H9 (cell line): Measurements from ENCODE around the gene CD209. TPM values are rescaled to one million over a fixed set of nuclear protein-coding genes. Genes with fewer than 3 reads are reported as not detected.

ENCODE experiments used
- DNase-seq: peaks from one replicate; pipeline ENCODE4 v3.0.0-alpha.2; 2017
- H2AFZ ChIP-seq: one replicate; pipeline ENCODE4 v1.6.1; 2013; ENCODE audit warnings: mild to moderate bottlenecking, low read length, control low read depth, moderate library complexity
- H2AK5ac ChIP-seq: 2 replicates; pipeline ENCODE4 v1.6.1; 2013; ENCODE audit warnings: low read length, control low read depth, mixed read lengths; ENCODE audit not compliant: insufficient read length
- H2BK120ac ChIP-seq: one replicate; pipeline ENCODE4 v1.6.1; 2013; ENCODE audit warnings: low read depth, mild to moderate bottlenecking, low read length, control low read depth, inconsistent platforms; ENCODE audit not compliant: poor library complexity, severe bottlenecking
- H2BK12ac ChIP-seq: 2 replicates; pipeline ENCODE4 v1.6.1; 2013; ENCODE audit warnings: low read length, control low read depth, mixed read lengths, low read depth; ENCODE audit not compliant: insufficient read length
- H2BK15ac ChIP-seq: 2 replicates; pipeline ENCODE4 v1.6.1; 2013; ENCODE audit warnings: low read depth, low read length, control low read depth
- H2BK20ac ChIP-seq: one replicate; pipeline ENCODE4 v1.6.1; 2013; ENCODE audit warnings: low read depth, mild to moderate bottlenecking, low read length, control low read depth, inconsistent platforms; ENCODE audit not compliant: poor library complexity, severe bottlenecking
- H2BK5ac ChIP-seq: 2 replicates; pipeline ENCODE4 v1.6.1; 2013; ENCODE audit warnings: low read length, control low read depth, mixed read lengths; ENCODE audit not compliant: insufficient read length
- H3K14ac ChIP-seq: 2 replicates; pipeline ENCODE4 v1.6.1; 2013; ENCODE audit warnings: low read length, control low read depth; ENCODE audit not compliant: insufficient read depth
- H3K18ac ChIP-seq: 2 replicates; pipeline ENCODE4 v1.6.1; 2013; ENCODE audit warnings: low read depth, mild to moderate bottlenecking, mixed read lengths, low read length, control low read depth; ENCODE audit not compliant: insufficient read length
- H3K23ac ChIP-seq: 2 replicates; pipeline ENCODE4 v1.6.1; 2013; ENCODE audit warnings: low read length, control low read depth, mixed read lengths, low read depth; ENCODE audit not compliant: insufficient read length
- H3K23me2 ChIP-seq: 2 replicates; pipeline ENCODE4 v1.6.1; 2013; ENCODE audit warnings: low read depth, mild to moderate bottlenecking, mixed read lengths, low read length, control low read depth; ENCODE audit not compliant: insufficient read length, poor library complexity, severe bottlenecking
- H3K27ac ChIP-seq: 2 replicates; pipeline ENCODE4 v1.5.1; 2013; ENCODE audit warnings: low read length, control low read depth, mixed read lengths, low read depth; ENCODE audit not compliant: insufficient read length
- H3K27me3 ChIP-seq: 2 replicates; pipeline ENCODE4 v1.6.1; 2013; ENCODE audit warnings: low read length, control low read depth, inconsistent platforms; ENCODE audit not compliant: insufficient read depth
- H3K4ac ChIP-seq: 2 replicates; pipeline ENCODE4 v1.6.1; 2013; ENCODE audit warnings: low read depth, mild to moderate bottlenecking, control low read depth, inconsistent platforms, low read length, moderate library complexity
- H3K4me1 ChIP-seq: 2 replicates; pipeline ENCODE4 v1.6.1; 2013; ENCODE audit warnings: low read length, control low read depth, inconsistent platforms; ENCODE audit not compliant: insufficient read depth
- H3K4me2 ChIP-seq: 2 replicates; pipeline ENCODE4 v1.6.1; 2013; ENCODE audit warnings: low read length, control low read depth, mixed read lengths; ENCODE audit not compliant: insufficient read length, insufficient read depth
- H3K56ac ChIP-seq: 2 replicates; pipeline ENCODE4 v1.6.1; 2013; ENCODE audit warnings: low read depth, mild to moderate bottlenecking, mixed read lengths, low read length, control low read depth; ENCODE audit not compliant: insufficient read length
- H3K79me1 ChIP-seq: 2 replicates; pipeline ENCODE4 v1.6.1; 2013; ENCODE audit warnings: low read depth, mild to moderate bottlenecking, moderate library complexity, low read length, control low read depth, inconsistent platforms; ENCODE audit not compliant: insufficient read depth, poor library complexity, severe bottlenecking
- H3K79me2 ChIP-seq: 2 replicates; pipeline ENCODE4 v1.6.1; 2013; ENCODE audit warnings: low read length, control low read depth, inconsistent platforms; ENCODE audit not compliant: insufficient read depth
- H3K9ac ChIP-seq: 2 replicates; pipeline ENCODE4 v1.6.1; 2013; ENCODE audit warnings: low read length, control low read depth, mixed read lengths; ENCODE audit not compliant: insufficient read length; ENCODE audit errors: extremely low read depth
- H3K9me3 ChIP-seq: one replicate; pipeline ENCODE4 v1.6.1; 2013; ENCODE audit warnings: low read depth, low read length, inconsistent platforms; ENCODE audit not compliant: control insufficient read depth
- H3T11ph ChIP-seq: one replicate; pipeline ENCODE4 v1.6.1; 2013; ENCODE audit warnings: mild to moderate bottlenecking, low read length, control low read depth, inconsistent platforms
- H4K20me1 ChIP-seq: one replicate; pipeline ENCODE4 v1.6.1; 2013; ENCODE audit not compliant: control insufficient read depth, insufficient read length, insufficient read depth
- H4K5ac ChIP-seq: 2 replicates; pipeline ENCODE4 v1.6.1; 2013; ENCODE audit warnings: low read depth, mild to moderate bottlenecking, mixed read lengths, low read length, control low read depth; ENCODE audit not compliant: insufficient read length
- H4K8ac ChIP-seq: replicated peaks from 2 replicates; pipeline ENCODE4 v1.6.1; 2013; ENCODE audit warnings: low read length, control low read depth, mixed read lengths, low read depth; ENCODE audit not compliant: insufficient read length
- H4K91ac ChIP-seq: 2 replicates; pipeline ENCODE4 v1.6.1; 2013; ENCODE audit warnings: low read depth, mild to moderate bottlenecking, moderate library complexity, mixed read lengths, low read length, control low read depth; ENCODE audit not compliant: insufficient read length
- H3K27ac Mint-ChIP-seq, 3 experiments: 2 replicates in 2 of 3; 3 replicates in 1 of 3; pipeline ENCODE4 v1.8.0; 2020 to 2021; ENCODE audit warnings: mixed read lengths in 3 of 3, mild to moderate bottlenecking in 1 of 3, moderate library complexity in 1 of 3
- H3K27me3 Mint-ChIP-seq: 2 replicates; pipeline ENCODE4 v1.8.0; 2021; ENCODE audit warnings: low read depth, mild to moderate bottlenecking, moderate library complexity, mixed read lengths
- H3K36me3 Mint-ChIP-seq, 3 experiments: 2 replicates in 2 of 3; 3 replicates in 1 of 3; pipeline ENCODE4 v1.8.0; 2020 to 2021; ENCODE audit warnings: low read depth in 3 of 3, mixed read lengths in 3 of 3; ENCODE audit not compliant: insufficient read depth in 1 of 3
- H3K4me1 Mint-ChIP-seq, 2 experiments: 2 replicates each; pipeline ENCODE4 v1.8.0; 2020; ENCODE audit warnings: mixed read lengths in 2 of 2
- H3K4me3 Mint-ChIP-seq, 2 experiments: 2 replicates in 1 of 2; 3 replicates in 1 of 2; pipeline ENCODE4 v1.8.0; 2020 to 2021; ENCODE audit warnings: mild to moderate bottlenecking in 2 of 2, mixed read lengths in 2 of 2, moderate library complexity in 1 of 2
- H3K9me3 Mint-ChIP-seq, 2 experiments: 2 replicates in 1 of 2; 3 replicates in 1 of 2; pipeline ENCODE4 v1.8.0; 2020; ENCODE audit warnings: mild to moderate bottlenecking in 2 of 2, mixed read lengths in 2 of 2, moderate library complexity in 1 of 2
- CTCF ChIP-seq: fragments of 200-600 bp; sonication (generic); conservative IDR thresholded peaks from 3 replicates; pipeline ENCODE4 v1.8.0; 2021; ENCODE audit warnings: antibody characterized with exemption, mild to moderate bottlenecking
- WGBS: extraction: QIAGEN DNeasy Blood & Tissue Kit; methylation state at CpG from one replicate; pipeline ENCODE4 v1.1.7; 2013; ENCODE audit warnings: missing lambda C conversion rate, low lambda C conversion rate, mixed read lengths; ENCODE audit not compliant: insufficient read length; ENCODE audit errors: extremely low coverage; 5-methylcytosine and 5-hydroxymethylcytosine counted together
- total RNA-seq: library from RNA; stranded (reverse); gene quantifications from 2 replicates; pipeline ENCODE4 v1.2.1, GENCODE V29; 2021

The CD209 gene
- total RNA-seq, 1 experiment from 2014 or later = not detected

- H3K79me1 ChIP-seq = no peaks in the 10 kb centered on the region
- TF ChIP-seq CTCF = no peak
- Mint-ChIP-seq H3K27ac (no peak overlapping the region), H3K9me3 (no peaks in the 10 kb centered on the region), H3K36me3 (no peaks in the 10 kb centered on the region; a peak in 1 of 7 replicates), H3K27me3 (peaks cover 21% of the 10 kb centered on the region), H3K4me3 (no peak overlapping the region), H3K4me1 (peaks cover 4% of the 10 kb centered on the region in 2 experiments)
- H2BK20ac ChIP-seq = no peak overlapping the region
- no peak overlapping the region for H3K18ac ChIP-seq
- no peaks in the 10 kb centered on the region for H3K23me2 ChIP-seq
- no peak overlapping the region for H2BK12ac ChIP-seq
- H3T11ph ChIP-seq = no peak overlapping the region
- no peak overlapping the region for H2AK5ac ChIP-seq
- H3K56ac ChIP-seq = no peak overlapping the region
- no peak overlapping the region for H3K4ac ChIP-seq
- H3K79me2 ChIP-seq = no peaks in the 10 kb centered on the region
- no peak overlapping the region for H3K4me2 ChIP-seq
- no peaks in the 10 kb centered on the region for H3K9me3 ChIP-seq
- no peak overlapping the region for H2AFZ ChIP-seq
- H3K14ac ChIP-seq = no peak overlapping the region
- no peak overlapping the region for H2BK120ac ChIP-seq
- no peak overlapping the region for H2BK15ac ChIP-seq
- no peaks in the 10 kb centered on the region for H3K27me3 ChIP-seq
- no peak overlapping the region for H3K27ac ChIP-seq
- H3K9ac ChIP-seq = no peak overlapping the region
- no peak overlapping the region for H4K5ac ChIP-seq
- H3K23ac ChIP-seq = no peak overlapping the region
- no peak overlapping the region for H4K91ac ChIP-seq
- WGBS = no CpG with 5 or more reads among the region's 8 CpGs
- no peak for DNase-seq
- H2BK5ac ChIP-seq = no peak overlapping the region
- H3K4me1 ChIP-seq = no peaks in the 10 kb centered on the region
- no peak overlapping the region for H4K8ac ChIP-seq
- peaks cover 2% of the 10 kb centered on the region for H4K20me1 ChIP-seq
Measured at GRCh38 chr19:7690779-7691258, 56.5 kb downstream of the CD209 start.

Other genes starting within 250 kb of the CD209 start
- gene ZNF358, start 231.4 kb downstream of the CD209 start, total RNA-seq = 40.5 and 41.5 TPM in 2 replicates
- 15.7 and 18.7 TPM in 2 replicates for gene MCOLN1, start 224.9 kb downstream of the CD209 start, total RNA-seq
- 130 and 135 TPM in 2 replicates for gene PNPLA6, start 211.8 kb downstream of the CD209 start, total RNA-seq
- gene CAMSAP3, start 151.7 kb downstream of the CD209 start, total RNA-seq = 28.4 and 31.3 TPM in 2 replicates
- gene XAB2, start 118.0 kb downstream of the CD209 start, total RNA-seq = 48.0 and 50.6 TPM in 2 replicates
- gene PET100, start 117.7 kb downstream of the CD209 start, total RNA-seq = 129 and 143 TPM in 2 replicates
- gene PCP2, start 113.8 kb downstream of the CD209 start, total RNA-seq = not detected in 2 replicates
- gene STXBP2, start 110.4 kb downstream of the CD209 start, total RNA-seq = 80.3 and 92.5 TPM in 2 replicates
- not detected in 2 replicates for gene RETN, start 78.5 kb downstream of the CD209 start, total RNA-seq
- 0.13 TPM in 1 of 2 replicates, not detected in the other for gene MCEMP1, start 70.4 kb downstream of the CD209 start, total RNA-seq
- 77.4 and 87.8 TPM in 2 replicates for gene TRAPPC5, start 66.7 kb downstream of the CD209 start, total RNA-seq
- gene FCER2, start 45.4 kb downstream of the CD209 start, total RNA-seq = not detected in 2 replicates
- gene CLEC4G, start 15.4 kb downstream of the CD209 start, total RNA-seq = 0.26 TPM in 1 of 2 replicates, not detected in the other
- not detected in 2 replicates for gene CLEC4M, start 15.7 kb upstream of the CD209 start, total RNA-seq
- 7.1 and 7.8 TPM in 2 replicates for gene EVI5L, start 82.7 kb upstream of the CD209 start, total RNA-seq
- gene PRR36, start 126.9 kb upstream of the CD209 start, total RNA-seq = 20.4 and 21.4 TPM in 2 replicates
- gene LRRC8E, start 141.0 kb upstream of the CD209 start, total RNA-seq = 4.6 and 4.8 TPM in 2 replicates
- 47.2 and 48.1 TPM in 2 replicates for gene MAP2K7, start 156.3 kb upstream of the CD209 start, total RNA-seq
- 5.5 and 6.5 TPM in 2 replicates for gene TGFBR3L, start 167.3 kb upstream of the CD209 start, total RNA-seq
- gene SNAPC2, start 172.8 kb upstream of the CD209 start, total RNA-seq = 17.1 and 17.8 TPM in 2 replicates
- gene CTXN1, start 178.6 kb upstream of the CD209 start, total RNA-seq = 22.7 and 24.5 TPM in 2 replicates
- 114 and 122 TPM in 2 replicates for gene TIMM44, start 196.1 kb upstream of the CD209 start, total RNA-seq